Mesothelial cell of epicardium (in vitro differentiated cells): ENCODE results near the gene TM9SF4. TPM values are rescaled to one million over a fixed set of nuclear protein-coding genes. Genes with fewer than 3 reads are reported as not detected.

Experiments
- DNase-seq, 2 experiments: peaks; one replicate each; pipeline ENCODE4 v3.0.0; 2021; ENCODE audit warnings: low spot score in 2 of 2; ENCODE audit not compliant: unreplicated experiment in 2 of 2
- H3K27ac Mint-ChIP-seq: 2 replicates; pipeline ENCODE4 v1.8.0; 2021; ENCODE audit warnings: mixed read lengths
- H3K27me3 Mint-ChIP-seq: 2 replicates; pipeline ENCODE4 v1.8.0; 2021; ENCODE audit warnings: low read depth, mixed read lengths
- H3K36me3 Mint-ChIP-seq: 2 replicates; pipeline ENCODE4 v1.8.0; 2021; ENCODE audit warnings: mixed read lengths
- H3K4me1 Mint-ChIP-seq: 2 replicates; pipeline ENCODE4 v1.8.0; 2021; ENCODE audit warnings: mixed read lengths
- H3K4me3 Mint-ChIP-seq: 2 replicates; pipeline ENCODE4 v1.8.0; 2021; ENCODE audit warnings: mild to moderate bottlenecking, moderate library complexity, mixed read lengths
- H3K9me3 Mint-ChIP-seq: 2 replicates; pipeline ENCODE4 v1.8.0; 2021; ENCODE audit warnings: mixed read lengths
- CTCF ChIP-seq: fragments of 200-600 bp; sonication (generic); IDR thresholded peaks from one replicate; pipeline ENCODE4 v1.5.0; 2021; ENCODE audit warnings: antibody characterized with exemption; ENCODE audit not compliant: unreplicated experiment
- total RNA-seq: library from RNA; stranded (reverse); gene quantifications from 3 replicates; pipeline ENCODE4 v1.2.1, GENCODE V29; 2021

TM9SF4 gene
- total RNA-seq, 1 donor from 2014 or later, result 77.8 TPM

- H3K4me3 Mint-ChIP-seq, result no peak overlapping the region
- TF ChIP-seq CTCF, result no peak
- no peaks in the 10 kb centered on the region for H3K9me3 Mint-ChIP-seq
- peaks cover 16% of the 10 kb centered on the region for H3K36me3 Mint-ChIP-seq
- no peak overlapping the region for H3K27ac Mint-ChIP-seq
- H3K27me3 Mint-ChIP-seq, result no peaks in the 10 kb centered on the region
- no peak for DNase-seq
- peaks cover 39% of the 10 kb centered on the region for H3K4me1 Mint-ChIP-seq
Measured at GRCh38 chr20:32201296-32201976, 91.9 kb downstream of the TM9SF4 start.

- Mint-ChIP-seq H3K9me3 (no peaks in the 10 kb centered on the region), H3K27ac (peak overlapping the region; percentile 57), H3K27me3 (no peaks in the 10 kb centered on the region), H3K4me3 (no peak overlapping the region), H3K4me1 (peaks cover 44% of the 10 kb centered on the region), H3K36me3 (peaks cover 16% of the 10 kb centered on the region)
- no peak for TF ChIP-seq CTCF
- no peak for DNase-seq
Measured at GRCh38 chr20:32201977-32202363, 92.5 kb downstream of the TM9SF4 start.

GRCh38 chr20:32203356-32204204 is 94.1 kb downstream of the TM9SF4 start:
- Mint-ChIP-seq H3K27ac (peak overlapping the region; percentile 91), H3K4me1 (peaks cover 51% of the 10 kb centered on the region), H3K9me3 (no peaks in the 10 kb centered on the region), H3K36me3 (peaks cover 10% of the 10 kb centered on the region), H3K27me3 (no peaks in the 10 kb centered on the region), H3K4me3 (peak overlapping the region; percentile 18)
- TF ChIP-seq CTCF, result no peak
- DNase-seq, result no peak

GRCh38 chr20:32204205-32205109 is 94.9 kb downstream of the TM9SF4 start:
- Mint-ChIP-seq H3K27me3 (no peaks in the 10 kb centered on the region), H3K9me3 (no peaks in the 10 kb centered on the region), H3K27ac (peak overlapping the region; percentile 91), H3K36me3 (peaks cover 10% of the 10 kb centered on the region), H3K4me1 (peaks cover 58% of the 10 kb centered on the region), H3K4me3 (peak overlapping the region; percentile 18)
- TF ChIP-seq CTCF, result no peak
- DNase-seq, result no peak

GRCh38 chr20:32205110-32205842 is 95.8 kb downstream of the TM9SF4 start:
- H3K36me3 Mint-ChIP-seq, result peaks cover 8% of the 10 kb centered on the region
- peak overlapping the region; percentile 96 for H3K4me3 Mint-ChIP-seq
- no peak for TF ChIP-seq CTCF
- H3K27ac Mint-ChIP-seq, result peak overlapping the region; percentile 91
- peaks cover 60% of the 10 kb centered on the region for H3K4me1 Mint-ChIP-seq
- H3K9me3 Mint-ChIP-seq, result no peaks in the 10 kb centered on the region
- no peaks in the 10 kb centered on the region for H3K27me3 Mint-ChIP-seq
- DNase-seq, result no peak
